ENCODE measurements around the gene PCK2.

The PCK2 gene

DNA sequence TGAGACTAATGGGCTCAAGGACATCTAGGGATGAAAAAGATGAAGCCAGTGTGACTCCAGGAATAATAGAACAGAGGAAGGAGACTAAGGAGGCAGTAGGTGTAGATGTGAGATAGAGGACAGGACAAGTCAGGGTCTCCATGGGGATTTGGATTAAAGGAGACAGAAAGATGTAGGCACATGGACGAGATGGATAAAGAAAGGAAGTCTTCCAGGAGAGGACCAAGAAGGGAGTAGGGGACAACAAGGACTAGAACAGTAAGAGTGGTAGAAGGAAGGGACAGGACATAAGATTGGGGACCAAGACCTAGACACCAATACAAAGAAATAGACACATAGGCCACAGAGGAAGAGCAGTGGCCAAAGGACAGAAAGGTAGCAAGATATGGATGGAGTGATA, 7.1 kb upstream of the PCK2 start:
- no peak overlapping the region for H3K4me3 ChIP-seq (ENCODE audit: low read depth, low read length)

DNA sequence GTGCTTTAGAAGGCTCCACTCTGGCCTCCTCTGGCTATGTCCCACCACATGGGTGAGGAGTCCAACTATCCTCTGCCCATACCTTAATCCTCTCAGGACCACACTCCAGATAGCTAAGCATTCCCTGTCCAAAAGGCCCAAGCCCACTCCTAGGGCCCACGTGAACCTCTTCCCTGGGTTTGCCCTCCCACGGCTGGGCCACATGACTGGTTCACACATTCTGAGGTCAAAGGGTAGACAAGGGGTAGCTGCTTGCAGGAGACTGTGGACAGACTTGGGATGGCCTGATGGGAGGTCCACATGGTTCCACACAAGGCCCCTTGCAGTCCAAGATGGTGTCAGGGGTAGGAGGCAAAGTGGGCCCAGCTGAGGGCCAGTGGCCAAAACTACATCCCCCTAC, 6.0 kb upstream of the PCK2 start:
- DNase-seq (ENCODE audit: low read depth, low spot score) = no peak
- TF ChIP-seq, protein P1, sequence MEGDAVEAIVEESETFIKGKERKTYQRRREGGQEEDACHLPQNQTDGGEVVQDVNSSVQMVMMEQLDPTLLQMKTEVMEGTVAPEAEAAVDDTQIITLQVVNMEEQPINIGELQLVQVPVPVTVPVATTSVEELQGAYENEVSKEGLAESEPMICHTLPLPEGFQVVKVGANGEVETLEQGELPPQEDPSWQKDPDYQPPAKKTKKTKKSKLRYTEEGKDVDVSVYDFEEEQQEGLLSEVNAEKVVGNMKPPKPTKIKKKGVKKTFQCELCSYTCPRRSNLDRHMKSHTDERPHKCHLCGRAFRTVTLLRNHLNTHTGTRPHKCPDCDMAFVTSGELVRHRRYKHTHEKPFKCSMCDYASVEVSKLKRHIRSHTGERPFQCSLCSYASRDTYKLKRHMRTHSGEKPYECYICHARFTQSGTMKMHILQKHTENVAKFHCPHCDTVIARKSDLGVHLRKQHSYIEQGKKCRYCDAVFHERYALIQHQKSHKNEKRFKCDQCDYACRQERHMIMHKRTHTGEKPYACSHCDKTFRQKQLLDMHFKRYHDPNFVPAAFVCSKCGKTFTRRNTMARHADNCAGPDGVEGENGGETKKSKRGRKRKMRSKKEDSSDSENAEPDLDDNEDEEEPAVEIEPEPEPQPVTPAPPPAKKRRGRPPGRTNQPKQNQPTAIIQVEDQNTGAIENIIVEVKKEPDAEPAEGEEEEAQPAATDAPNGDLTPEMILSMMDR (IDR thresholded peaks at IDR 0.05; ENCODE audit: low read depth, low read length) = no peak
- in situ Hi-C loops (cut with HindIII; ENCODE audit: low sequenced_read_pairs) = no loop called here
- H3K4me3 ChIP-seq (ENCODE audit: low read depth, low read length) = no peak overlapping the region

More for the DNA sequence above, 7.1 kb upstream of the PCK2 start:
- in situ Hi-C loops (cut with HindIII; ENCODE audit: low sequenced_read_pairs) = no loop called here
- DNase-seq (ENCODE audit: low read depth, low spot score) = no peak
- TF ChIP-seq, protein P1 (IDR thresholded peaks at IDR 0.05; ENCODE audit: low read depth, low read length) = no peak

DNA sequence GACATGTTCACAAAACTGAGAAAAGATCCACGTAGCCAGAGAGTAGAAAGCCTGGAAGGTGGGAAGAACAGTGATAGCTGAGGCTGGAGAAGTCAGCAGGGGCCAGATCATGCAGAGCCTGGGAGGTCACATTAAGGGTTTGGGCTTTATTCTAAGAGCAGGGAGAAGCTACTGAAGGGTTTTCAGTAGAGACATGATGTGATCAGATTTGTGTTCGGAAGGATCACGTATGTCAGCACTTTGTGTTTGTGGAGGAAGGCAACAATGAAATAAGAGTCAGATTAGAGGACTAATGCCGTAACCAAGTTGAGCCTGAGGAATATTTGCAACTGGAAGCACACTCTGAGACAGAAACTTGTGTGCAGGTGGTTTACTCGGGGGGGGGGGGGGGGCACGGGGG, 4.2 kb upstream of the PCK2 start:
- TF ChIP-seq, protein P1 (IDR thresholded peaks at IDR 0.05; ENCODE audit: low read depth, low read length) = no peak
- H3K4me3 ChIP-seq (ENCODE audit: low read depth, low read length) = no peak overlapping the region
- DNase-seq (ENCODE audit: low read depth, low spot score) = no peak
- in situ Hi-C loops (cut with HindIII; ENCODE audit: low sequenced_read_pairs) = no loop called here

DNA sequence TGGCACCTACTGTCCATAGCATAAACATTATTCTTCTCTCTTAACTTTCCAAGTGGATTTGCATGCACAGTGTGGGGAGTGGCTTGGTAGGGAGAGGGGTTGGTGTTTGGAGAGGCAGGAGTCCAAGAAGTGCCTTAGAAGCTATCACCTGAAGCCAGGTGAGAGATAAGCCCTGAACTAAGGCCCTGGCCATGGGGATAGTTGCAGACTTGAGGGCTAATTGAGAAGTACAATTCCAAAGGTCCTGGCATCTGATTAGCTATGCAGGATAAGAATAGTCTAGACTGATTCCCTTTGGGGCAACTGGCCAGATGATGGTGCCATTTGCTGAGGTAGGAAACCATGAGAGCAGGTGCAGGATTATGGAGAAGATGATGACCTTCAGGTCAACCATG, 2.0 kb upstream of the PCK2 start:
- in situ Hi-C loops (cut with HindIII; ENCODE audit: low sequenced_read_pairs) = no loop called here
- DNase-seq (ENCODE audit: low read depth, low spot score) = no peak
- TF ChIP-seq, protein P1 (IDR thresholded peaks at IDR 0.05; ENCODE audit: low read depth, low read length) = no peak
- H3K4me3 ChIP-seq (ENCODE audit: low read depth, low read length) = no peak overlapping the region

DNA sequence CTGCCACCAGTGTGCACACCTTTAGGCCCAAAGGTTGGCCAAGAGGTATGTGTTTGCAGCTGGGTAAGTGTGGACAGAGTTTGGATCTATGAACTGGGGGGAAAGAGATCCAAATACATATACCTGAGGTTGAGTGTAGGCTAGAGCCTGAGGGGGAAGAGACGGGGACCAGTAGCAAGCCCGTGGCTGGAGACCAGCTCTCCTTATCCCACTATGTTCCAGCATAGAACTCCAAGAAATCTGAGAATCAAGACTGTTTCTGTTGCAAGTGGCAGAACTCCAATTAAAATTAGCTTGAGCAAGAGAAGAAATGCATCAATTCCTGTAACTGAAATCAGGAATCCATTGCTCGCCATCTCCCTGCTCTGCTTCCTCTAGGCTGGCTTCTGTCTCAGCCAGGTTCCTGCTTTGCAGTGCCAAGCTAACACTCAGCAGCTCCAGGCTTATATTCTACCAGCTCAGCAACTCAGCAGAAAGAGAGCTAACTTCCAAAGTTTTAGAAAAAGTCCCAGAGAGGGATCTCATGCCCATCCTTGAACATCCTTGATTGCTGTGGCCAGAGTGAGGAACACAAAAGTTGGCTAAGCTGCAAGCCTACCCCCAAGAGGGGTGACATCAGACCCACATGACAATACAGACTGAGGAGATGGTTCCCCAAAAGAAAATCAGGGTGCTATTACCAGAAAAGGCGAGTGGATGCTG, 1.5 kb upstream of the PCK2 start:
- DNase-seq (ENCODE audit: low read depth, low spot score) = no peak
- H3K4me3 ChIP-seq (ENCODE audit: low read depth, low read length) = no peak overlapping the region
- TF ChIP-seq, protein P1 (IDR thresholded peaks at IDR 0.05; ENCODE audit: low read depth, low read length) = no peak
- in situ Hi-C loops (cut with HindIII; ENCODE audit: low sequenced_read_pairs) = no loop called here

DNA sequence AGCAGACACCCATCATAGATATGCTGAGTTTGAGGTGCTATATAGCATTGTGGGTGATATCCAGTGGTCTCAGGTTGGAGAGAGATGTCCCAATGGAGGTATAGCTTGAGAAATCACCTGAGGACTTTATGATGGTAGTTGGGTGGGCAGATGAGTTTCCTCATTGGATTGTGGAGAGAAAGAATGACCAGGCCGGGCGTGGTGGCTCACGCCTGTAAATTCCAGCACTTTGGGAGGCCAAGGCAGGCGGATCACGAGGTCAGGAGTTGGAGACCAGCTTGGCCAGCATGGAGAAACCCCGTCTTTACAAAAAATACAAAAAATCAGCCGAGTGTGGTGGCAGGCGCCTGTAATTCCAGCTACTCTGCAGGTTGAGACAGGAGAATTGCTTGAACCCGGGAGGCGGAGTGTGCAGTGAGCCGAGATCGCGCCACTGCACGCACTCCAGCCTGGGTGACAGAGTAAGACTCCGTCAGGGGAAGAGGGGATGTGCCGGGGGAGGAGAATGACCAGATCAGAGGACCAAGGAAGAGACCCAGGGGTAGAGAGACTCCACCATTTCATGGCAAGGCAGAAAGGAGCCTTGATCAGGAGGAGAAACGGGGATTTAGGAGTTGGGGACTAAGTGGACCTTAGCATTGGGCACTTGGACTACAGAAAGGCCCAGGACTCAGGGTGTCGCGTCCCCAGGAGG, 757 bp upstream of the PCK2 start:
- TF ChIP-seq, protein P1 (IDR thresholded peaks at IDR 0.05; ENCODE audit: low read depth, low read length) = no peak
- peak overlapping the region; percentile 71 for H3K4me3 ChIP-seq (ENCODE audit: low read depth, low read length)
- DNase-seq (ENCODE audit: low read depth, low spot score) = no peak
- in situ Hi-C loops (cut with HindIII; ENCODE audit: low sequenced_read_pairs) = no loop called here

Measured in astrocyte of the spinal cord (primary cell).